CD4-positive, alpha-beta T cell treated with Interleukin-17A for 1 hour (primary cell): Measurements from ENCODE around the gene THRB.

Experiments used
- DNase-seq: peaks from one replicate; pipeline ENCODE4 v3.0.0-alpha.2; 2020

Gene THRB

DNA sequence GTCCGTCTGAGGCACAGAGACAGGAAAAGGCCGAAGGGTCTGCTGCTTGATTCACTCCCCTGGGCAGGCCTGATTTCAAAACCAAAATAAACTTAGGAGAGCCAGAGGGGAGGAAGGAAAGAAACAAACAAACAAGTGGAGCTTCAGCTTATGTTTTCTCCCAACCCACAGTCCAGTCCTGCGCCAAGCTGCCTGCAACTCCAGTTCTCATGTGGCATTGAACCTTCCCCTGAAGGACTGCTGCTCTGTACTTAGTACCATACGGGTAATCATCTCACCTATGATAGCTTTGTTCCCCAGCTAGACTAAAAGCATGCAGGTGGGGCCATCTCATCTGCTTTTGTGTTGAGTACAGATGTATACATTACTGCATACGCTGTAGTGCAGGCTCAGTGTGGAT lies 236.4 kb downstream of the THRB start:
- no peak for DNase-seq

DNA sequence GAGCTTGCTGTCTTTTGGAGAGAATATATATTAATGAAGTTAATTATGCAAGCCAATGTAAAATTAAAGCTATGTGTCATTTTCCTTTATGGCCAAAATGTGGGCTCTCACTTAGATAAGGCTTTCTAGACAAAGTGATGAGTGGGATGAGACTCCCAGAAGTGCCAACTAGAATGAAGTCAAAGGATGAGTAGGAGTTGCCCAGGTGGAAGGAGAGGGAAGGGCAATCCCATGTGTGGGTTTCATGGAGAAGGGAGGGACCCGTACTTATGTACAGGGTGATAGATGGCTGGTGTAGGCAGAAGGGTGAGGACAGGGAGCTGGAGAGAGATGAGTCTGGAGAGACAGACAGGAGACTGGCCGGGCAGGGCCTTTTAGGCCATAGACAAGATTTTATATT lies 239.2 kb downstream of the THRB start:
- no peak for DNase-seq

- no peak for DNase-seq
Measured at GRCh38 chr3:24254649-24255048, 240.0 kb downstream of the THRB start.

DNA sequence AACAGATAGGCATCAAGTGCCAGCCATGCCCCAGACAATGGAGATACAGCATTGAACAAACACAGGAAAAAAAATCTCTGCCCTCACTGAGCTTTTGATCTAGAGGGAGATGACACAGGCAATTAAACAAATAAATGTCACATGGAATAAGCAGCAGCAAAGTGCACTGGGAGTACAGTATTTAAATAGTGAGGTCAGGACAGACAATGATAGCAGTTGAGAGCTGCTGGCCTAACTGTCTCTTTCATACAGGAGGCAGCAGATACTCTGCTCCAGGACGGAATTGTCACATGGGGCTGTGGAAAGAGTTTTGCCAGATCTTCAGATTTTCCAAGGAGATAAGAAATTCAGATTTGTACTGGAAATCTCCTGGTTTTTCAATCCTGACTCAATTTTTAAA lies 241.3 kb downstream of the THRB start:
- DNase-seq = no peak

DNA sequence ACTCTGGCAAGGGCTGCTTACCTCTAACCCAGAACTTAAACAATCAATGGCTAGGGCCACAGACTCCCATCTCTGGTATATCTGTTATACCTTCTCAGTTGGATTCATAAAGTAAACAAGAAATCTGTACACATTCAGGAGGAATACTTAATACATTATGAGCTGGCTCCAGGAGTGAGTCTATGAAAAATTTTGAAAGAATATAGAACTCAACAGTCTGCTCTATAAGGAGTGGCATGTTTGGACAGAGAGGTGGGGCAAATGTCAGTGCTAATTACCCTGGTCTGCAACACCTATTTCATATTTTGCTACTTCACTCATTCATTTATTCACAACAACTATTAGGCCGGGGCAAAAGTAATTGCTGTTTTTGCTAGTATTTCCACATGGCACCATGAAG lies 245.1 kb downstream of the THRB start:
- no peak for DNase-seq

- DNase-seq = no peak
Measured at GRCh38 chr3:24245056-24245455, 249.6 kb downstream of the THRB start.

DNA sequence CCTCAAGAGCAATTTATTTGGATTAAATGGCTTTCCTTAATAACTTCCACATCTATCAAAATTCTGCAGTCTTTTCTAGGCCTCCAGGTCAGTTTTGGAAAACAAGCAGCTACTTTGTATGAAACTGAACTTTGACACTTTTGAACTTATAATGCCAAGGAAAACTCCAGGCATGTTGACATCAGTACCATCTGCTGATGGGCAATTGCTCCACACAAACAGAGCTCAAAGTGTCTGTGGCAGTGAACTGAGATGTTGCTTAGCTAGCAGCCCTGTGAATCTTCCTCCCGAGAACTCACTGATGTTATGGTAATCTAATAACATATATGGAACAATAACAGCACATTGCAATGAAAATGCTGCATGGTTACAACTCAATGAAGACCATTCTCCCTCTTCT lies 250.2 kb downstream of the THRB start:
- no peak for DNase-seq

DNA sequence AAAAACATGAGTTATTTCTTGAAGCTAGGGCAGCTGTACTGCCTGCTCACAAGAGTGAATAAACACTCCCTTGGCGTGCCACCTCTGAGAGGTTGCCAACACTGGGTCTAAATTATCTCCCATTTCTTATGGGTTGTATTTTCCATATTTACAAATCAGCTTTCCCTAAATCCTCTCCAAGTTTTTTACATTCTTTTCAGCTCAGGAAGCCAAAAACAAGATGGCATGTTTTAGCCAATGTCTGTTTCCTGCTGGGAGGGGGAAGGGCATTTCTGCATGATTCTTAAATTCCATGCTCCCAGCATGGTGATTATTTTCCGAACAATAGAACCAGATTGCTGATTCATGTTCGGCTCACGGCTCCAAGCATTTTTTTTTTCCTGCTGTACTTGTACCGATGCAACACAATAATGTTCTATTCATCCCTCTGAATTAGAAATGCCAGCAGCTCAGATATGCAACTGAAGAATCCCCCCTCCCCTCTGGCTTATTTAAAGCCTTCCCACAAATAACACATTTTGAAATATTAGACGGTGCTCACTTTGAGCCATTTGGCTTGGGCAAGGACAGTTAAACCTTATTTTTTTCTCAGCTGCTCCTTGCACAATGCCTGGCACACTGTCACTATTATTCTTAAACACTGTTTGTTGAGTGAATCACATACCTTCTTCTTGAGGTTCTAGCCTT lies 252.5 kb downstream of the THRB start:
- DNase-seq = no peak

DNA sequence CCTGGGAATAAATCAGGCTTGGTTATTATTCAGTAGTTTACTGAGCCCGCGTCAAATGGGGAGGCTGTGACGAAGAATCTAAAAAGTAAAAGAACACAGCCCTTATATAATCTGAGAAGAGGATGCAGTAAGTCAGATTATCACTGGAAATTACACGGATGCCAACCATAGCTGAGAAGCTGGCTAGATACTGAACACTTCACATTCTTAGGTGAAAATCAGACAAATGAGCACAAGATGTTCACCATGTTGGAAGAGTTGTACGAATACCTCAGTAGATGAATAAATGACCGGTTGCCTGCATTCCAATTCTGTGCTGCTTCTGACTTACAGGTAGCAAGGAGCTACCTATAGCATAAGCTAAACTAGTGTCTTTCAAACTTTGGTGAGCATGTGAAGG lies 254.3 kb downstream of the THRB start:
- no peak for DNase-seq

- DNase-seq = peak; percentile 51
Measured at GRCh38 chr3:24237971-24238706, 256.5 kb downstream of the THRB start.

GRCh38 chr3:24235121-24235520 lies 259.5 kb downstream of the THRB start:
- no peak for DNase-seq

DNA sequence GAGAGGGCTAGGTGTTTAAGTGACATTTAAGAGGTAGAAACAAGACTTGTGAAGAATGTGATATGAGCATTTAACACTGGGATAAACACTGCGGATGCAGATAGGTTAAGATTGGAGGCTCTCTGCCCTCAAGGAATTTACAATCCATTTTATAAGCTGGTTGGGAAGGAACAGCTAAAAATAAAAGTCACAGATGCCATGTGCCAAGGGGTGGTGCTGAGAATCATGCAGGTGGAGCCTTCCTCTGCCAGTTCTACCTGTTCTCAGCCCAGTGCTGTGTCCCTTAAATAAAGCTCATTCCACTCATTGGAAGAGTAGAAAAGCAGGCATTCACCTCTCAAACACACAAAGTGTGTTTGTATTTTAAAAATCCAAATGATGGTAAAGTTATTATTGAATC lies 261.9 kb downstream of the THRB start:
- DNase-seq = no peak

GRCh38 chr3:24229468-24230221 lies 265.0 kb downstream of the THRB start:
- DNase-seq = no peak

- no peak for DNase-seq
Measured at GRCh38 chr3:24227635-24228034, 267.0 kb downstream of the THRB start.

- DNase-seq = no peak
Measured at GRCh38 chr3:24226397-24226796, 268.3 kb downstream of the THRB start.

DNA sequence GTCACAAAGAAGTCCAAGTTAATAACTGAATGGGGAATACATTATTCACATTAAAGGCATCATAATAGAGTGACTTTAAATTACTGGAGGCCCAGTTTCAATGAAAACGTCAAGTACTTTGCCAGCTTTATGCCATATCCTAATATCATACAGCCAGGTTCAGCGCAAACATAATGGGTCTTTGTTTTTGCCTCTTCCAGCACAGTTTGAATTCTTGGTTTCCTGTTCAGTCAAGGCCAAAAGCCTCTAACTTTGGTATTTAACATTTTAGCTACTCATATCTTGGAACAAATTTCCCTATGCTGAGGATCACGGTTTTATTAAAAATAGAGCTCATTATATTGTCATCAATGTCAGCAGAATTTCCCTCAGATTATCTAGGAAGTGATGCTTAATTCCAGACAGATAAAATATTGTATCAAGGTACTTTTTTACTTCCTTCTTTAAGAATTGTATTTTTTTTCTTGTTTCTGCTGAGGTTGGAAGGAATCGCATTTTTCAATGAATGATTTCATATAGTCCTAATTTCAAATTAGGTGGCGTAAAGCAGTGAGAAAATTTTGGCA lies 269.2 kb downstream of the THRB start:
- no peak for DNase-seq

DNA sequence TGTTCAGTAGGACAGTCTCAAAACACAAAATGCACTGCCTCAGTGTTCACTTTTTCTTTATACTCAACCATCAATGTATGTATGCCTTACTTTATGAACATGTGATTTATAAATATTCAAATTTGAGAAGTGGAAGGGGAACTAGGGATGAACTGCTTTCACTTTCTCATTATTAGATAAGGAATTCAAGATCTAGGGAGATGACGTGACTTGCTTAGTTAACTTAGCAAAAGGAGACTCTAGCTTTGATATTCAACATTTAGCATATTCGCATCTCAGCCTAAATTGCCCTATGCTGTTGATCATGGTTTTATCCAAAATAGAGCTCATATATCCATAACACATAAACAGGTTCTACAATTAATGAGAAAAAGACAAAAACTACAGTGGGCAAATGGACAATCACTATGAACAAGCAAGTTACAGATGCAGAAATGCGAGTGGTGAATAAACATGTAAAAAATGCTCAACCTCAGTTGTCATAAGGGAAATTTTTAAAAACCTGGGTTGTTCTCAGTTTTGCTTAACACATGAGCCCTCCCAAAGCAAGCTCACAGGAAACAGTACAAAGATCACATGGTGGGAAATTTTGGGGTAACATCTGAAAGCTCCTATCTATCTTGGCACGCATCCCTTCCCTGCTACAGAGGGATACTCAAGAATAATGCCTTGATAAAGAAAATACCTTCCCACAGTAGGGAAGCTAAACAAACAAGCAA lies 269.8 kb downstream of the THRB start:
- no peak for DNase-seq

DNA sequence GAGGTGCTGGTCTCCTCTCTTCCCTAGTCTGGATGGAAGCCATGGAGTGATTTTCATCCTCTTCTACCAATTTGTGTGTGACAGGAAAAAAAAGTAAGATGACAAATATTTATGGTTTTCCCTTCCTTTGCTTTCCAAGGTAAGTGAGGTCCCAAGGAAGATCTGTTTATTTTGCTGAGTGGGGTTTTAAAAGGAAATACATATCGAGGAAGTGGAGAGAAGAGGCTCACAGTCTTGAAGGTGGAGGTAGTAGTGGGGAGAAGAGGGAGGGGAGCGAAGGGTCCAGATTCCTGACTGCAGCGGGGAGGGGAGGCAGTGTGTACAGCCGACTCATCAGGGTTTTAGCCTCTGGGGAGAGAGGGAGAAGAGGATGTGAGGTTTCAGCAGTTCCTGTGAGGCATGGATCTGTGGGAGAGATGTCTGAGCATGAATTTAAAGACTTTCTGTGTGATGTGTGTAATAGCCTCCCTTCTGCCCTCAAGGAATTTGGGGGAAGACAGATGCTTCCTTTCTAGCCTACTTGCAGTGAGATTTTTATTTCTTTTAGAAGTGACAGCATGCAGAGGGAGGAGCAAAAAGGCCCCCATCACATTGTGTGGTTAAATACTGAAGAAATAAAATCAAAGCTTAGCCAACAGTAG lies 272.4 kb downstream of the THRB start:
- no peak for DNase-seq

- no peak for DNase-seq
Measured at GRCh38 chr3:24220859-24221657, 273.6 kb downstream of the THRB start.

GRCh38 chr3:24215502-24215901 lies 279.1 kb downstream of the THRB start:
- DNase-seq = no peak

DNA sequence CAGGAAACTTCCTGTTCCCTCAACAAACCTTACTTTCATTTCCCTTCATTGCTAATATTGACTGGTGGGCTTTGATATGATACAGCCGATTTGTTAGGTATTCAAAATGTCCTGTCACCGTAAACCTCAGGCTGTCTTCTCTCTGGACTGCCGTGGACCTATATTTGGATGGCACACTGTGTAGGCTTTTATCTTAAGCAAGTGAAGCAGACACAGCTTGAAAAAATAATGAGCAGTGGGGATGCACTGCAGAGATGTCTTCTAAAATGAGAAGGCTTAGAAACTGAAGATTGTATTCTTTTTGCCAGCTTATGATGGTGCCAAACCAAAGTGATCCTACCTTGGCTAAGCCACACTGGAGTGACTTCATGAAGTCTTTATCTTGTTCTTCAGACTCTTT lies 283.3 kb downstream of the THRB start:
- no peak for DNase-seq

GRCh38 chr3:24202071-24202470 lies 292.6 kb downstream of the THRB start:
- DNase-seq = no peak
